ENCODE measurements around the gene FNBP1.
A peak's percentile ranks its signal among the peaks of the same experiment; 100 is the strongest.

DNA sequence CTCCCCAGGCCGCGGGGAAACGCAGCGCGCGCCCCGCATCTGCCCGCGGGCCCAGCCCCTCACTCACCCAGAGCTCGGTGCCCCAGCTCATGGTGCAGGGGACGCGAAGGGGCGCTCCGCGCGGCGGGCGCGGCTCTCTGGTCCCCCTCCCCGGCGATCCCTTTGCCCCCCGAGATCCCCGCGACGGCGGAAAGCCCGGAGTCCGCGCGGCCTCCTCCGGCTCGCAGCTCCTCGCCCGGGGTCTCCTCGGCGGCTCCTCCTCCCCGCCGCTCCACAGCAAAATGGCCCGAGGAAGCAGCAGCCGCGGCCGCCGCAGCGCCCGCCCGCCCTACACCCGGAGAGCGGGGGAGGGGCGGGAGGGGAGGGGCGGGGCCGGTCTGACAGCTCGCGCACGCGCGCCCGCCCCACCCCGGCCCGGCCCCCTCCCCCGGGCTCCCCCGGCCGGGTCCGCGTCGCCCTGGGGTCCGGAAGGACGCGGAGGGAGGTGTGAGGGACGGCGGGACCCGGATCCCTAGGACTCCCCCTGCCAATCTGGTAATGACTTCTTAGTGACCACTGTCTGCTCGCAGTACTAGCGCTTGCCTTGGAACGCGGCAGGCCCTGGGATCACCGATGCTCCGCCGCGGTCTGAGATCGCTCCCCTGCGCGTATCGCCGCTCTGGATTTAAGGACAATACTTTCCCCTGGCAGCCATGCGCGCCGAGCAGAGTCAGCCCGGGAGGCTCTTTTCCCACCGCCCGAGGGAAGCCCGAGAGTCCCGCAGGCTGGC is at the start of gene FNBP1:
- TF ChIP-seq, protein P1, sequence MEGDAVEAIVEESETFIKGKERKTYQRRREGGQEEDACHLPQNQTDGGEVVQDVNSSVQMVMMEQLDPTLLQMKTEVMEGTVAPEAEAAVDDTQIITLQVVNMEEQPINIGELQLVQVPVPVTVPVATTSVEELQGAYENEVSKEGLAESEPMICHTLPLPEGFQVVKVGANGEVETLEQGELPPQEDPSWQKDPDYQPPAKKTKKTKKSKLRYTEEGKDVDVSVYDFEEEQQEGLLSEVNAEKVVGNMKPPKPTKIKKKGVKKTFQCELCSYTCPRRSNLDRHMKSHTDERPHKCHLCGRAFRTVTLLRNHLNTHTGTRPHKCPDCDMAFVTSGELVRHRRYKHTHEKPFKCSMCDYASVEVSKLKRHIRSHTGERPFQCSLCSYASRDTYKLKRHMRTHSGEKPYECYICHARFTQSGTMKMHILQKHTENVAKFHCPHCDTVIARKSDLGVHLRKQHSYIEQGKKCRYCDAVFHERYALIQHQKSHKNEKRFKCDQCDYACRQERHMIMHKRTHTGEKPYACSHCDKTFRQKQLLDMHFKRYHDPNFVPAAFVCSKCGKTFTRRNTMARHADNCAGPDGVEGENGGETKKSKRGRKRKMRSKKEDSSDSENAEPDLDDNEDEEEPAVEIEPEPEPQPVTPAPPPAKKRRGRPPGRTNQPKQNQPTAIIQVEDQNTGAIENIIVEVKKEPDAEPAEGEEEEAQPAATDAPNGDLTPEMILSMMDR (IDR thresholded peaks at IDR 0.05), result no peak
- TF ChIP-seq POLR2A (IDR thresholded peaks at IDR 0.05), result peak; percentile 47
